Breast epithelium (tissue), 3 donors: ENCODE results near the gene DUSP22.

Experiments
- CTCF ChIP-seq, 3 donors: fragments of 450-650 bp; IDR thresholded peaks; one replicate each; pipeline ENCODE4 v1.5.1; 2016 to 2017; ENCODE audit warnings: antibody characterized with exemption in 3 of 3, mild to moderate bottlenecking in 3 of 3, moderate library complexity in 3 of 3
- POLR2A ChIP-seq: fragments of 450-650 bp; IDR thresholded peaks from one replicate; pipeline ENCODE4 v1.6.1; 2016; ENCODE audit warnings: antibody characterized with exemption, mild to moderate bottlenecking, moderate library complexity
- POLR2AphosphoS5 ChIP-seq, 3 donors: sonication (generic); formaldehyde crosslinking; IDR thresholded peaks; one replicate each; pipeline ENCODE4 v1.6.1; 2017; ENCODE audit warnings: antibody characterized with exemption in 3 of 3

- TF ChIP-seq POLR2A (no peak), CTCF (IDR thresholded peaks at IDR 0.05) (no peak), POLR2AphosphoS5 (IDR thresholded peaks at IDR 0.05) (no peak)
Observed at GRCh38 chr6:285030-285771, 7.1 kb upstream of the DUSP22 start.
